Measurements from ENCODE around the gene MCRIP1. TPM values are rescaled to one million over a fixed set of nuclear protein-coding genes. Genes with fewer than 3 reads are reported as not detected.

MCRIP1 gene
- total RNA-seq, 2 experiments from 2014 or later: 55.1 to 56.5 TPM

- H3K36me3 Mint-ChIP-seq (ENCODE audit: low read depth): no peaks in the 10 kb centered on the region
- DNase-seq (no peak), ATAC-seq (no peak)
- no peak overlapping the region for H3K4me3 Mint-ChIP-seq
- H3K4me1 Mint-ChIP-seq (ENCODE audit: low read depth): no peaks in the 10 kb centered on the region
- no peak overlapping the region for H3K27ac Mint-ChIP-seq
- TF ChIP-seq CTCF (IDR thresholded peaks at IDR 0.05): no peak
- intact Hi-C loops (cut with micrococcal nuclease): no loop called here
- ChIA-PET POLR2A (interaction anchor here (1.1 kb wide), 1 partner anchor 149 kb away, joined by 3 read pairs; no protein-coding TSS in a partner anchor), CTCF (no interaction called here)
- H3K9me3 Mint-ChIP-seq: no peaks in the 10 kb centered on the region
- H3K27me3 Mint-ChIP-seq: peaks cover 15% of the 10 kb centered on the region
These were observed 19.0 kb downstream of the MCRIP1 start for GRCh38 chr17:81813861-81814683.

GRCh38 chr17:81813371-81813684 is 19.8 kb downstream of the MCRIP1 start:
- H3K36me3 Mint-ChIP-seq (ENCODE audit: low read depth): no peaks in the 10 kb centered on the region
- ChIA-PET CTCF (no interaction called here), POLR2A (no interaction called here)
- ATAC-seq (no peak), DNase-seq (no peak)
- TF ChIP-seq CTCF (IDR thresholded peaks at IDR 0.05): no peak
- no peaks in the 10 kb centered on the region for H3K9me3 Mint-ChIP-seq
- H3K27me3 Mint-ChIP-seq: peaks cover 17% of the 10 kb centered on the region
- no peak overlapping the region for H3K4me3 Mint-ChIP-seq
- no peaks in the 10 kb centered on the region for H3K4me1 Mint-ChIP-seq (ENCODE audit: low read depth)
- no peak overlapping the region for H3K27ac Mint-ChIP-seq
- intact Hi-C loops (cut with micrococcal nuclease): no loop called here

GRCh38 chr17:81812571-81813370 is 20.3 kb downstream of the MCRIP1 start:
- DNase-seq (no peak), ATAC-seq (no peak)
- Mint-ChIP-seq H3K4me3 (no peak overlapping the region), H3K27me3 (peaks cover 16% of the 10 kb centered on the region), H3K9me3 (no peaks in the 10 kb centered on the region), H3K36me3 (ENCODE audit: low read depth) (no peaks in the 10 kb centered on the region), H3K27ac (no peak overlapping the region), H3K4me1 (ENCODE audit: low read depth) (no peaks in the 10 kb centered on the region)
- intact Hi-C loops (cut with micrococcal nuclease): no loop called here
- ChIA-PET CTCF (no interaction called here), POLR2A (interaction anchor here (0.5 kb wide), 1 partner anchor 174 kb away, joined by 4 read pairs; no protein-coding TSS in a partner anchor)
- TF ChIP-seq CTCF (IDR thresholded peaks at IDR 0.05): no peak

- H3K27me3 Mint-ChIP-seq: peaks cover 13% of the 10 kb centered on the region
- POLR2A ChIA-PET: interaction anchor here (0.5 to 0.6 kb wide), 2 partner anchors 108 to 173 kb away, joined by 3 to 4 read pairs; partner anchors contain the start of gene MRPL12
These were observed 21.2 kb downstream of the MCRIP1 start for GRCh38 chr17:81811705-81812570.

More at GRCh38 chr17:81811705-81812570, 21.2 kb downstream of the MCRIP1 start:
- intact Hi-C loops (cut with micrococcal nuclease): no loop called here
- Mint-ChIP-seq H3K4me1 (ENCODE audit: low read depth) (no peaks in the 10 kb centered on the region), H3K9me3 (no peaks in the 10 kb centered on the region), H3K36me3 (ENCODE audit: low read depth) (no peaks in the 10 kb centered on the region), H3K27ac (no peak overlapping the region), H3K4me3 (no peak overlapping the region)
- CTCF ChIA-PET: no interaction called here
- TF ChIP-seq CTCF (IDR thresholded peaks at IDR 0.05): no peak
- no peak for DNase-seq
- no peak for ATAC-seq

All from activated CD8-positive, alpha-beta T cell treated with anti-CD3 and anti-CD28 coated beads for 36 hours (primary cell).